Measurements from ENCODE around the gene CREBBP. TPM values are rescaled to one million over a fixed set of nuclear protein-coding genes. Genes with fewer than 3 reads are reported as not detected.

CREBBP gene
- total RNA-seq, 4 donors from 2014 or later: 67.1 to 106 (median 91.0) TPM

DNA sequence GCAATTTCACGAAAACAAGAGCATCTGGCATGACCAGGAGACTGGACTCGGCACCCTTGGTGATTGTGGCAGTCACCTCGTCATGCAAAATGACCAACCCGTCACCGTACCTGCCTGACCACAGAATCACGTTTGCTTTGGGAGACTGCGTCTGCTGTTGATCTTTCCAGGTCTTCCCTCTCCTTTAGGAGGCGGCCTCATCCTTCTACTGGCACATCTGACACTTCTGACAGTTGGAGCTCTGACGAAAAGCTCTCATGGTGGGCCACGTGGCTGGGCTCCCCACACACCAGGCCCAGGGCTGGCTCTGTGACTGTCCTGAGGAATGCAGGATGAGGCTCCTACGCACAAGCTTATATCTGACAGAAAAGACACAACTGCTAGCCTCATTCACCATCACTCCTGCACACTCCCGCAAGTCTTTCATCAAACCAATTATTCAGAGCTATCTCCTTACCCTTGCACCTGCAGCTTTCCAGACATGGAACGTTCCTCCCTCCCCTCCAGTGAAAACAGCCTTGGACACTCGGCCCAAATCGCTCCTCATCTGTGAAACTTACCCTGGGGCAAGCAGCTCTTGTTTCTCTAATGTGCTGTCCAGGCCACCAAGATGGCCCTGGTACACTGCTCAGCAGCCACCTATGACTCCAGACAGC, 166.8 kb downstream of the CREBBP start:
- H3K36me3 ChIP-seq: peaks cover 0 to 28% (median 0%) of the 10 kb centered on the region in 3 donors
- 89 to 90% methylated on average over 15 of the region's 15 CpGs for WGBS, 2 donors
- H3K27ac ChIP-seq: no peak overlapping the region
- no peak for DNase-seq (ENCODE audit: low spot score in 2 of 2)
- H3K4me3 ChIP-seq: no peak overlapping the region
- TF ChIP-seq EP300 (IDR thresholded peaks at IDR 0.05) (no peak), POLR2A (IDR thresholded peaks at IDR 0.05) (no peak)
- TF ChIP-seq, protein P1, sequence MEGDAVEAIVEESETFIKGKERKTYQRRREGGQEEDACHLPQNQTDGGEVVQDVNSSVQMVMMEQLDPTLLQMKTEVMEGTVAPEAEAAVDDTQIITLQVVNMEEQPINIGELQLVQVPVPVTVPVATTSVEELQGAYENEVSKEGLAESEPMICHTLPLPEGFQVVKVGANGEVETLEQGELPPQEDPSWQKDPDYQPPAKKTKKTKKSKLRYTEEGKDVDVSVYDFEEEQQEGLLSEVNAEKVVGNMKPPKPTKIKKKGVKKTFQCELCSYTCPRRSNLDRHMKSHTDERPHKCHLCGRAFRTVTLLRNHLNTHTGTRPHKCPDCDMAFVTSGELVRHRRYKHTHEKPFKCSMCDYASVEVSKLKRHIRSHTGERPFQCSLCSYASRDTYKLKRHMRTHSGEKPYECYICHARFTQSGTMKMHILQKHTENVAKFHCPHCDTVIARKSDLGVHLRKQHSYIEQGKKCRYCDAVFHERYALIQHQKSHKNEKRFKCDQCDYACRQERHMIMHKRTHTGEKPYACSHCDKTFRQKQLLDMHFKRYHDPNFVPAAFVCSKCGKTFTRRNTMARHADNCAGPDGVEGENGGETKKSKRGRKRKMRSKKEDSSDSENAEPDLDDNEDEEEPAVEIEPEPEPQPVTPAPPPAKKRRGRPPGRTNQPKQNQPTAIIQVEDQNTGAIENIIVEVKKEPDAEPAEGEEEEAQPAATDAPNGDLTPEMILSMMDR (IDR thresholded peaks at IDR 0.05): no peak
- H3K27me3 ChIP-seq: no peaks in the 10 kb centered on the region
- no peaks in the 10 kb centered on the region for H3K9me3 ChIP-seq
- H3K4me1 ChIP-seq: peaks cover 0 to 26% (median 5%) of the 10 kb centered on the region in 4 donors

DNA sequence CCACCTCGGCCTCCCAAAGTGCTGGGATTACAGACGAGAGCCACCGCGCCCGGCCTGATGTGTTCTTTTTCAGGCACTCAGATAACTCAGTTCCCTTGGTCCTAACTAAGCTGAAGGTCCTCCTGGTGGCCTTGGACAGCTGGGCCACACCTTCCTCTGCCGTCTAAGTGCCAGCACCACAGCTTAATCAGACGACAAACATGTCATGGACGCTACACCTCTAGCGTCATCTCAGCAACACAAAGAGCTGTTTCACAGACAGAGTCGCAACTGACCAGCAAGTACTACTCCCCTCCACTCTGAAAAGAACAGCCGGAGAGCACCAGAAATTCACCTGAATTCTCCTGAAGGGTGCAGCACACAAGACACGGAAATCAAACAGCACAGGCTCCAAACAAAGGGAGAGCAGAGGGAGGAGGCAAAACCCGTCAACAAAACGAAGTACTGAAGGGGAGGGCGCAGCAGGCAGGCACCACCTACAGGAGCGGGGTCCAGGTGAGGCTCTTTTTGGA, 167.6 kb downstream of the CREBBP start:
- Histone ChIP-seq H3K4me3 (no peak overlapping the region), H3K9me3 (no peaks in the 10 kb centered on the region), H3K27me3 (no peaks in the 10 kb centered on the region), H3K27ac (no peak overlapping the region), H3K36me3 (peaks cover 0 to 28% (median 0%) of the 10 kb centered on the region in 3 donors), H3K4me1 (peaks cover 0 to 19% (median under 1%) of the 10 kb centered on the region in 4 donors)
- 85 to 87% methylated on average over 16 of the region's 16 CpGs for WGBS, 2 donors
- TF ChIP-seq, protein P1 (IDR thresholded peaks at IDR 0.05): no peak
- TF ChIP-seq POLR2A (IDR thresholded peaks at IDR 0.05) (no peak), EP300 (IDR thresholded peaks at IDR 0.05) (no peak)
- DNase-seq (ENCODE audit: low spot score in 2 of 2): no peak

DNA sequence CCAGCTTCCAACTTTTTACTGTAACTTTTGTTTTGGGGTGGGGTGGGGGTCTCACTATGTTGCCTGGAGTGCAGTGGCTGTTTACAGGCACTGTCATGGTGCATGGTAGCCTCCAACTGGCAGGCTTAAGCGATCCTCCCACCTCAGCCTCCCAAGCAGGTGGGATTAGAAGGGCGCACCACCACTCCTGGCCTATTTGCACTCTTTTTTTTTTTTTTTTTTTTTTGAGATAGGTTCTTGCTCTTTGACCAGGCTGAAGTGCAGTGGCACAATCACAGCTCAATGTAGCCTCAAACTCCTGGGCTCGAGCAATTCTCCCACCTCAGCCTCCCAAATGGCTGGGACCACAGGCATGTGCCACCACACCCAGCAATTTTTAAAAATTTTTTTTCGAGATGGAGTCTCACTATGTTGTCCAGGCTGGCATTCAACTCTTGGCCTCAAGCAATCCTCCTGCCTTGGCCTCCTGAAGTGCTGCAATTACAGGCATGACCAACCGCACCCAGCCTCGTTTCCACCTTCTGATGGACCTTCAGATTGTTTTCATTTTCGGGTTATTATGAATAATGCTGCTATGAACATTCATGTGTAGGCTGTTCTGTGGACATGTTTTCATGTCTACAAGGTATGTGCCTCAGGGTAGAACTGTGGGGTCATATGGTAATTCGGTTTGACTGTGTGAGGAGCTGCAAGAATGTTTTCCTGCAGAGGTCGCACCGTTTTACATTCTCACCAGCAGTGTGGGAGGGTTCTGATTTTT, 174.1 kb downstream of the CREBBP start:
- H3K9me3 ChIP-seq: no peaks in the 10 kb centered on the region
- no peak for DNase-seq (ENCODE audit: low spot score in 2 of 2)
- TF ChIP-seq EP300 (IDR thresholded peaks at IDR 0.05): no peak
- TF ChIP-seq POLR2A (IDR thresholded peaks at IDR 0.05): no peak
- TF ChIP-seq, protein P1 (IDR thresholded peaks at IDR 0.05): no peak
- H3K36me3 ChIP-seq: peaks cover 0 to 9% (median 0%) of the 10 kb centered on the region in 3 donors
- H3K27me3 ChIP-seq: no peaks in the 10 kb centered on the region
- no peak overlapping the region for H3K4me3 ChIP-seq
- H3K4me1 ChIP-seq: no peaks in the 10 kb centered on the region
- H3K27ac ChIP-seq: no peak overlapping the region
- 92 to 93% methylated on average over 10 of the region's 10 CpGs for WGBS, 2 donors

DNA sequence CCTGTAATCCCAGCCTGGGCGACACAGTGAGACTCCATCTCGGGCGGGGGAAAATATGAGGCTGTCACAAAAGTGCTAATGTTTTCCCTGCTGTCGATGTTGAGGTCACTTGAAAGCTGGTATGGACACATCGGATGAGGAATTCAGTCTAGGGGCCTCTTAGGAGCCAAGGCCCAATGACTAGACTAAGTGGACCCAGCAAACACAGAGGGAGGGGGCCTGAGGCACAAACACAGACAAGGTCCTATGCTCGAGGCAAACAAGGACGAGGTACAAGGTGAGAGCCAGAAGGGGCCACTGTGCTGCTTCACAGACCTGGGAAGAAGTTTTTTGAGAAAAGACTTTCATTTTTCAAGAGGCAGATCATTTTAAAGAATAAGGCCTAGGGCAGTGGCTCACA, 178.4 kb downstream of the CREBBP start:
- H3K36me3 ChIP-seq: peaks cover 0 to 5% (median 0%) of the 10 kb centered on the region in 3 donors
- no peak overlapping the region for H3K4me3 ChIP-seq
- no peaks in the 10 kb centered on the region for H3K9me3 ChIP-seq
- no peak overlapping the region for H3K27ac ChIP-seq
- DNase-seq (ENCODE audit: low spot score in 2 of 2): no peak
- TF ChIP-seq, protein P1 (IDR thresholded peaks at IDR 0.05): no peak
- no peak for TF ChIP-seq POLR2A (IDR thresholded peaks at IDR 0.05)
- TF ChIP-seq EP300 (IDR thresholded peaks at IDR 0.05): no peak
- 90 to 91% methylated on average over 7 of the region's 7 CpGs for WGBS, 2 donors
- H3K27me3 ChIP-seq: no peaks in the 10 kb centered on the region
- H3K4me1 ChIP-seq: no peaks in the 10 kb centered on the region

DNA sequence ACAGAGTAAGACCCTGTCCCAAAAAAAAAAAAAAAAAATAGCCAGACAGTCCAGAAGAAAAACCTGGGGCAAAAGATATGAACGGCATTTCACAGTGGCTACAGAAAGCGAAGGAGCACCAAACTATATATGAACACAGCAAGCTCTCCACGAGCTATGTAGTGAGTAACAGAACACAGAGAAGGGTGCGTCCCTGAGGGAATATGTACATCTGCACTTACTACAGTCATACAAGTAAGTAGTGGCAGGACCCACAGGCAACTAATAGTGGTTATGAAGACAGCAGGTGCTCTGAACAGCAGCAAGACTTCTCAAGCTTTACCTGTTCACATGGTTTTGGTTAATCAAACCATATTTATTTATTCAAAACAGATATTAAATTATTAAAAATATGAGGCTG, 179.0 kb downstream of the CREBBP start:
- Histone ChIP-seq H3K27me3 (no peaks in the 10 kb centered on the region), H3K9me3 (no peaks in the 10 kb centered on the region), H3K4me3 (no peak overlapping the region), H3K4me1 (peaks cover 0 to 2% (median 0%) of the 10 kb centered on the region in 4 donors), H3K36me3 (peaks cover 0 to 5% (median 0%) of the 10 kb centered on the region in 3 donors), H3K27ac (no peak overlapping the region)
- WGBS, 2 donors: 77 to 80% methylated on average over 4 of the region's 4 CpGs
- TF ChIP-seq, protein P1 (IDR thresholded peaks at IDR 0.05): no peak
- TF ChIP-seq EP300 (IDR thresholded peaks at IDR 0.05) (no peak), POLR2A (IDR thresholded peaks at IDR 0.05) (no peak)
- no peak for DNase-seq (ENCODE audit: low spot score in 2 of 2)
